ENCODE measurements around the gene PORCN.
"Not testable (repeated sequence)": the region's sequence is repeated elsewhere in the genome, so short reads cannot be mapped to it uniquely, and the experiment has no call there.

Gene PORCN

DNA sequence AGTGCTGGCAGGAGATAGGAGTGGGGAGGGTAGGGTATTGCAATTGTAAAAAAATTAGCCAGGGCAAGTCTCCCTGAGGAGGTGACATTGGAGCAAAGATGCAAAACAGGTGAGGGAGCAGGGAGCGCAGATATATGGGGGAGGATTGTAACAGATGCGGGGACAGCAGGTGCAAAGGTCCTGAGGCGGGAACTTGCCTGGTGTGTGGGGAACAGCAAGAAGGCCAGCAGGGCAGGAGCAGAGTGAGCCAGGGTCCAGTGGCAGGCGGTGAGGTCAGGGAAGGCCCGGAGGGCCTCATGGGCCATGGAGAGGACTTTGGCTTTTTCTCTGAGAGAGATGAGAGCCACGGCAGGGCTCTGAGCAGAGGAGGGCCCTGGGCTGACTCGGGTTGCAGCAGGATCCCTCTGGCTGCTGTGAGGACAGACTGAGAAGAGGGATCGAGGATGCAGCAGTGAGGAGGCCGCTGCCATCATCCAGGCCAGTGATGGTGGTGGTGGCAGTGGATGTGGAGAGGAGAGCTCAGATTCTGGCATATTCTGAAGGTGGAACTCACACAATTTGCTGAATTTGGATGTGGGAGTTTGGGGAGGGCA, 6.2 kb downstream of the PORCN start:
- DNase-seq (ENCODE audit: low read depth), result no peak
- TF ChIP-seq, protein P1, sequence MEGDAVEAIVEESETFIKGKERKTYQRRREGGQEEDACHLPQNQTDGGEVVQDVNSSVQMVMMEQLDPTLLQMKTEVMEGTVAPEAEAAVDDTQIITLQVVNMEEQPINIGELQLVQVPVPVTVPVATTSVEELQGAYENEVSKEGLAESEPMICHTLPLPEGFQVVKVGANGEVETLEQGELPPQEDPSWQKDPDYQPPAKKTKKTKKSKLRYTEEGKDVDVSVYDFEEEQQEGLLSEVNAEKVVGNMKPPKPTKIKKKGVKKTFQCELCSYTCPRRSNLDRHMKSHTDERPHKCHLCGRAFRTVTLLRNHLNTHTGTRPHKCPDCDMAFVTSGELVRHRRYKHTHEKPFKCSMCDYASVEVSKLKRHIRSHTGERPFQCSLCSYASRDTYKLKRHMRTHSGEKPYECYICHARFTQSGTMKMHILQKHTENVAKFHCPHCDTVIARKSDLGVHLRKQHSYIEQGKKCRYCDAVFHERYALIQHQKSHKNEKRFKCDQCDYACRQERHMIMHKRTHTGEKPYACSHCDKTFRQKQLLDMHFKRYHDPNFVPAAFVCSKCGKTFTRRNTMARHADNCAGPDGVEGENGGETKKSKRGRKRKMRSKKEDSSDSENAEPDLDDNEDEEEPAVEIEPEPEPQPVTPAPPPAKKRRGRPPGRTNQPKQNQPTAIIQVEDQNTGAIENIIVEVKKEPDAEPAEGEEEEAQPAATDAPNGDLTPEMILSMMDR (conservative IDR thresholded peaks at IDR 0.05; ENCODE audit: low read depth, low read length), result no peak
- no peak overlapping the region for H3K4me3 ChIP-seq (ENCODE audit: low read depth, low read length)

DNA sequence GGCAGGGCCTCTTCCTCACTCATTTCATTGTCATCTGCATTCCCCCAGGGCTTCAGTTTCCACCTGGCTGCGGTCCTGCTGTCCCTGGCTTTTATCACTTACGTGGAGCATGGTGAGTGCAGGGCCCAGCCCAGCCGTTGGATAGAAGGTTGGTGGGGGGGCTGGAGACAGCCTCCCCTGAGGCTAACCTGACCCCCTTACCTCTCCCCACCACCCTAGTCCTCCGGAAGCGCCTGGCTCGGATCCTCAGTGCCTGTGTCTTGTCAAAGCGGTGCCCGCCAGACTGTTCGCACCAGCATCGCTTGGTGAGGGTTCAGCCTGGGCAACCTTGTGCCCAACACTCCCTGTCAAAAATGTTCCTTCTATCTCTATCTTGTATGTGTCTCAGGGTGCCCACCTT, 7.0 kb downstream of the PORCN start:
- no peak overlapping the region for H3K4me3 ChIP-seq (ENCODE audit: low read depth, low read length)
- no peak for DNase-seq (ENCODE audit: low read depth)
- TF ChIP-seq, protein P1 (conservative IDR thresholded peaks at IDR 0.05; ENCODE audit: low read depth, low read length), result no peak

DNA sequence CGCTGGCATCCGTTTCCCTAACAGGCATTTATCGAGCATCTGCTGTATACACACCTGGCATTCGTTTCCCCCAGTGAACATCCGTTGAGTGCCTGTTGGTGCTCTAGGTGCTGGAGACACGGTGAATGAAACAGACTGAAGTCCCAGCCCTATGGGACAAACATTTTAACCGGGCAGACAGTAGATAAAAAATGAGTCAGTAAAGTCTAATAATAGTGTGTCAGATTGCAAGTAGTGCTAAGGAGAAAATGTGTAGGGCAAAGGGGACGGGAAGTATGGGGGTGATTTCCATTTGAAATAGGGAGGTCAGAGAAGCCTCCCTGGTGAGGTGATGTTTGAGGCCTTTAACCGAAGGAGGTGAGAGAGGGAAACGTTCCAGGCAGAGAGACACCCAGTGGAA, 7.5 kb downstream of the PORCN start:
- H3K4me3 ChIP-seq (ENCODE audit: low read depth, low read length), result no peak overlapping the region
- no peak for DNase-seq (ENCODE audit: low read depth)
- TF ChIP-seq, protein P1 (conservative IDR thresholded peaks at IDR 0.05; ENCODE audit: low read depth, low read length), result no peak

DNA sequence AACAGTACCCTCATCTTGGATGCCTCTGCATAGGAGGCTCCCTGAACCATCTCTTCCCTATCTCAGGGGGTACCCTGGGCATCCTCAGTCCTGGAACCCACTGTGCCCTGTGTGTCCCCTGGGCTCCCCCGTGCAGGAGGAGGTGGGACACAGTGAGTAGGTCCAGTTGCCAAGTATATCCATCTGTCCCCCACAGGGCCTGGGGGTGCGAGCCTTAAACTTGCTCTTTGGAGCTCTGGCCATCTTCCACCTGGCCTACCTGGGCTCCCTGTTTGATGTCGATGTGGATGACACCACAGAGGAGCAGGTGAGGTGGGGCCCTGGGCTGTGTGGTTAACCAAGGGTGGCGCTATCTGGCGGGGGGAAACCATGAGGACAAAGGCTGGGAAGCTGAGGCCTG, 8.2 kb downstream of the PORCN start:
- no peak for DNase-seq (ENCODE audit: low read depth)
- TF ChIP-seq, protein P1 (conservative IDR thresholded peaks at IDR 0.05; ENCODE audit: low read depth, low read length), result no peak
- no peak overlapping the region for H3K4me3 ChIP-seq (ENCODE audit: low read depth, low read length)

DNA sequence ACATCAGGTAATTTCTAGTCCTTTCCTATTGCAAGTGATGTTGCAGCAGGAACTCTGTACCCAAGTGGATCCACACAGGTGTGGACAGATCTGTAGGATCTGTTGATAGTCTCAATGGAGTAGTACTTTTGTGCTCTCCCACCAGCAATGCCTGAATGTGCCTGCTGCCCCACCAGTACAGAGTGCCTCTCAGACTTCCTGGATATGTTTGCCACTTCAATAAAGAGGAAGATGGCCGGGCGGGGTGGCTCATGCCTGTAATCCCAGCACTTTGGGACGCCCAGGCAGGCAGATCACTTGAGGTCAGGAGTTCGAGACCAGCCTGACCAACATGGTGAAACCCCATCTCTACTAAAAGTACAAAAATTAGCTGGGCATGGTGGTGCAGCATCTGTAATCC, 10.7 kb downstream of the PORCN start:
- H3K4me3 ChIP-seq (ENCODE audit: low read depth, low read length); DNase-seq (ENCODE audit: low read depth): not testable (repeated sequence)

DNA sequence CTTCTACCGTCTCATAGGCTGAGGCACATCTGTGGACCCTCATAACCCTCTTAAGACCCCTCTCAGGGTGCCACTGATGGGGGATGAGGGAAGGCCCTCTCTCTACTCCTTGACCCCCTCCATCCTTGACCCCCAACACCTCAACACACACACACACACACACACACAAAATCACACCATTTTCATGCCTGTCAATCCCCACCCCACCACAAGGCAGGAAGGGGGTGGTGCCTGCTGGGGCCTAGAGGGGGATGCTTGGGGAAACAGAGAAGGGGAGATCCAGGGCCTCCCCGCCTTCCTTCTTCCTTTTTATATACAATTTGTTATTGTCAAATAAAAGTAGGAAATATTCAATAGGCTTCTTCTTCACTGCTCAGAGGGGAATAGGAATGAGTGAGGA, 11.7 kb downstream of the PORCN start:
- TF ChIP-seq, protein P1 (conservative IDR thresholded peaks at IDR 0.05; ENCODE audit: low read depth, low read length), result no peak
- H3K4me3 ChIP-seq (ENCODE audit: low read depth, low read length), result no peak overlapping the region
- DNase-seq (ENCODE audit: low read depth), result no peak

DNA sequence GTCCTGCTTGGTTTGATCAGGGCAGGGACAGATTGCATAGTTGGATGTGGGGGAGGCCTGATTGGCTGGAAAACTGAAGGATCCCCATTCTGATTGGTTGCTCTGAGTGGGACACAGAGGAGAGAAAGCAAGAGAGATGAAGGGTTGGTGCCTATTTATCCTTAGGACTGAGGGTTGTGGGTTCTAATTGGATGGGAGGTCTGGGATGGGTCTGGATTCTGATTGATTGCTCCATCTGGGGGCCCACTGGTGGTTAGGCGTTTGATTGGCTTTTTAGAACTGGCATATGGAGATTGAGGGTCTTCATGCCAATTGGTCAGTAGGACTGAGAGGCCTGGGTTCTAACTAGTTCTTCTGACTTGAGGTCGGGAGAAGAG, 12.2 kb downstream of the PORCN start:
- no peak for DNase-seq (ENCODE audit: low read depth)
- TF ChIP-seq, protein P1 (conservative IDR thresholded peaks at IDR 0.05; ENCODE audit: low read depth, low read length), result no peak
- peak overlapping the region; percentile 60 for H3K4me3 ChIP-seq (ENCODE audit: low read depth, low read length)
